OCI-LY1 (cell line): ENCODE results near the gene ALOX15B.

ENCODE experiments used
- H2AFZ ChIP-seq: fragments of 200-600 bp; sonication (generic), shearing (Covaris generic); 2 replicates; pipeline ENCODE4 v1.6.0; 2014; ENCODE audit warnings: antibody characterized with exemption, mild to moderate bottlenecking, low read length
- H3F3A ChIP-seq: fragments of 200-600 bp; sonication (generic), shearing (Covaris generic); 2 replicates; pipeline ENCODE4 v1.6.0; 2014; ENCODE audit warnings: mild to moderate bottlenecking, antibody characterized with exemption, low read length, moderate library complexity; ENCODE audit not compliant: insufficient read depth
- H3K27ac ChIP-seq: fragments of 200-600 bp; sonication (generic); 2 replicates; pipeline ENCODE4 v1.5.1; 2014; ENCODE audit warnings: low read length, mixed run types, mild to moderate bottlenecking, low read depth; ENCODE audit not compliant: poor library complexity, severe bottlenecking
- H3K27me3 ChIP-seq: fragments of 200-600 bp; sonication (generic); 2 replicates; pipeline ENCODE4 v1.6.0; 2014; ENCODE audit warnings: antibody characterized with exemption, mild to moderate bottlenecking, low read length, moderate library complexity; ENCODE audit not compliant: insufficient read depth
- H3K36me3 ChIP-seq: fragments of 200-600 bp; sonication (generic); 2 replicates; pipeline ENCODE4 v1.6.1; 2014; ENCODE audit warnings: mild to moderate bottlenecking, antibody characterized with exemption, low read length, moderate library complexity, mixed read lengths; ENCODE audit not compliant: insufficient read depth
- H3K4me1 ChIP-seq: fragments of 200-600 bp; sonication (generic); 2 replicates; pipeline ENCODE4 v1.5.1; 2014; ENCODE audit warnings: mild to moderate bottlenecking, low read length, moderate library complexity; ENCODE audit not compliant: insufficient read depth, severe bottlenecking
- H3K4me2 ChIP-seq: fragments of 200-600 bp; sonication (generic), shearing (Covaris generic); 2 replicates; pipeline ENCODE4 v1.6.1; 2014; ENCODE audit warnings: low read length
- H3K4me3 ChIP-seq: fragments of 200-600 bp; sonication (generic); 2 replicates; pipeline ENCODE4 v1.5.1; 2014; ENCODE audit warnings: low read length, low read depth, mild to moderate bottlenecking, mixed read lengths; ENCODE audit not compliant: poor library complexity, severe bottlenecking
- H3K79me2 ChIP-seq: fragments of 200-600 bp; shearing (Covaris generic); 2 replicates; pipeline ENCODE4 v1.6.1; 2016; ENCODE audit warnings: mixed run types, low read length, mixed read lengths; ENCODE audit not compliant: insufficient read depth
- H3K9ac ChIP-seq: fragments of 200-600 bp; sonication (generic), shearing (Covaris generic); 2 replicates; pipeline ENCODE4 v1.6.1; 2014; ENCODE audit warnings: mild to moderate bottlenecking, low read length, mixed read lengths
- H3K9me2 ChIP-seq: fragments of 200-600 bp; sonication (generic), shearing (Covaris generic); 2 replicates; pipeline ENCODE4 v1.6.1; 2014; ENCODE audit warnings: low read depth, mild to moderate bottlenecking, low read length, mixed read lengths
- H3K9me3 ChIP-seq: fragments of 200-600 bp; shearing (Covaris generic); 2 replicates; pipeline ENCODE4 v1.6.1; 2014; ENCODE audit warnings: low read length, mixed read lengths
- H4K20me1 ChIP-seq: fragments of 200-600 bp; sonication (generic), shearing (Covaris generic); 2 replicates; pipeline ENCODE4 v1.6.0; 2016; ENCODE audit warnings: mild to moderate bottlenecking, low read length; ENCODE audit not compliant: insufficient read depth
- CTCF ChIP-seq: fragments of 200-600 bp; sonication (generic), shearing (Covaris generic); IDR thresholded peaks from 2 replicates; pipeline ENCODE4 v1.5.1; 2017; ENCODE audit warnings: mild to moderate bottlenecking, antibody characterized with exemption, low read length, moderate library complexity, mixed read lengths
- EZH2 ChIP-seq: fragments of 200-600 bp; sonication (generic), shearing (Covaris generic); IDR thresholded peaks from 2 replicates; pipeline ENCODE4 v1.8.0; 2017; ENCODE audit warnings: borderline replicate concordance, mixed run types, mild to moderate bottlenecking, antibody characterized with exemption, low read length, moderate library complexity, mixed read lengths

The ALOX15B gene

DNA sequence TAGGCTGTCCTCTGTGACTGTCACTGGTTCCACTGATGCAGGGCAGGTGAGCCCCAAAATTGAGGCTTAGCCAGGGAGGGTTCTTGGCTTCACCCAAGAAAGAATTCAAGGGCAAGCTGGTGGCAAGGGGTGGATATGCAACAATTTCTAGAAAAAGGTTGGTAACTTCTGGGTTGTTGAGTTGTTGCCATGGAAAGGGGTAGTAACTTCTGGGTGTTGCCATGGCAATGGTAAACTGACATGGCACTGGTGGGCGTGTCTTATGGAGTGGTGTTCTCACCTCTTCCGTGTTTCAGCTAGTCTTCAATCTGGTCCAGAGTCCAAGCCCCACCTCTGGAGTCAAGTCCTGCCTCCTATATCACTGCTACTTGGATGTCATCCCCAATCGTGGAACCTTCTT lies 45.9 kb upstream of the ALOX15B start:
- Histone ChIP-seq H3K4me2 (no peak overlapping the region), H3K36me3 (no peaks in the 10 kb centered on the region), H3F3A (no peaks in the 10 kb centered on the region), H2AFZ (no peak overlapping the region), H3K4me1 (peaks cover 29% of the 10 kb centered on the region), H3K79me2 (no peaks in the 10 kb centered on the region), H3K9ac (no peak overlapping the region), H4K20me1 (no peaks in the 10 kb centered on the region), H3K27me3 (no peaks in the 10 kb centered on the region), H3K4me3 (no peak overlapping the region), H3K9me2 (no peaks in the 10 kb centered on the region), H3K9me3 (no peaks in the 10 kb centered on the region), H3K27ac (no peak overlapping the region)
- no peak for TF ChIP-seq EZH2
- TF ChIP-seq CTCF, result no peak

DNA sequence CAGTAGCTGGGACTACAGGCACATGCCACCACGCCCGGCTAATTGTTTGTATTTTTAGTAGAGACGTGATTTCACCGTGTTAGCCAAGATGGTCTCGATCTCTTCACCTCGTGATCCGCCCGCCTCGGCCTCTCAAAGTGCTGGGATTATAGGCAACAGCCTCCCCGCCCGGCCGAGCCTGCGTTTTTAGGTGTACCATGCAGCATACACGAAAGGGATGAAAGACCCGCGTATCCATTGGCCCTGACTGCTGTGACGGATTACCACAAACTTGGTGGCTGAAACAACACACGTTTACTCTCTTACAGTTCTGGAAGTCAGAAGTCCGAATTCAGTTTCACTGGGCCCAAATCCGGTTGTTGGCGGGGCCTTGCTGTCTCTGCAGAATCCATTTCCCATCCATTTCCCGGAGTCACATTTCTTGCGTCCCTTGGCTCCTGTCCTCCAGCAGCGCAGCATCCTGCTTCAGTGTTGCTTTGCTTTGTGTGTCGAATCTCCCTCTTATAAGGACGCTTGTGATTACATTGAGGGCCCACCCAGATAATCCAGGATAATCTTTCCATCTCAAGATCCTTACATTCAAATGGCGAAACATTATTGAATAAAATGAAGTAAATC lies 44.8 kb upstream of the ALOX15B start:
- no peak for TF ChIP-seq EZH2
- no peak for TF ChIP-seq CTCF
- no peak overlapping the region for H3K9ac ChIP-seq
- no peak overlapping the region for H3K4me3 ChIP-seq
- H4K20me1 ChIP-seq, result no peaks in the 10 kb centered on the region
- H3K79me2 ChIP-seq, result no peaks in the 10 kb centered on the region
- H3F3A ChIP-seq, result no peaks in the 10 kb centered on the region
- no peak overlapping the region for H2AFZ ChIP-seq
- H3K27me3 ChIP-seq, result no peaks in the 10 kb centered on the region
- no peak overlapping the region for H3K27ac ChIP-seq
- H3K4me2 ChIP-seq, result no peak overlapping the region
- no peaks in the 10 kb centered on the region for H3K36me3 ChIP-seq
- H3K4me1 ChIP-seq, result peaks cover 25% of the 10 kb centered on the region
- no peaks in the 10 kb centered on the region for H3K9me2 ChIP-seq
- H3K9me3 ChIP-seq, result no peaks in the 10 kb centered on the region

DNA sequence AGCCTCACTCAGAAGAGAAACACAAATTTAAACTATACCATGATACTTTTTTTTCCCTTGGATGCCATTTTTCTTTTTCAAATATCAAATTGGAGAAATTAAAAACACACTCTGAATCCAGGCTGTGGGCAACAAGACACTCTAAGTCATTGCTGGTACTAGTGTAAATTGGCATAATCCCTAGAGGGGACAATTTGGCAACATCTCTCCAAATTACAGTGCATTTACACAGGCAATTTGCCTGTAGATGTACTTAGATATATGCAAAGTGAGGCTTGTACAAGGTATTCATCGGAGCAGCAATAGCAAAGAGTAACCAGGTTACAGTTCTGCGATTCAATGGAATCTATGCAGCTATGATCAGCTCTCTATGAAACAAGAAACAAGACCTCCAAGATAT lies 43.1 kb upstream of the ALOX15B start:
- H3K27me3 ChIP-seq, result no peaks in the 10 kb centered on the region
- TF ChIP-seq EZH2, result no peak
- TF ChIP-seq CTCF, result no peak
- H3F3A ChIP-seq, result no peaks in the 10 kb centered on the region
- peaks cover 11% of the 10 kb centered on the region for H3K4me1 ChIP-seq
- H3K27ac ChIP-seq, result no peak overlapping the region
- no peaks in the 10 kb centered on the region for H3K36me3 ChIP-seq
- H3K9me2 ChIP-seq, result no peaks in the 10 kb centered on the region
- no peak overlapping the region for H3K9ac ChIP-seq
- no peak overlapping the region for H3K4me3 ChIP-seq
- H4K20me1 ChIP-seq, result no peaks in the 10 kb centered on the region
- no peak overlapping the region for H2AFZ ChIP-seq
- H3K79me2 ChIP-seq, result no peaks in the 10 kb centered on the region
- H3K4me2 ChIP-seq, result no peak overlapping the region
- H3K9me3 ChIP-seq, result no peaks in the 10 kb centered on the region
